Natural killer cell treated with Interleukin-12 subunit alpha and Interleukin-12 subunit beta and Interleukin-15 and Interleukin-18, amount 100 ng/mL, for 72 hours (primary cell): ENCODE results near the gene SURF6. TPM values are rescaled to one million over a fixed set of nuclear protein-coding genes. Genes with fewer than 3 reads are reported as not detected.

ENCODE experiments used
- ATAC-seq, 2 donors: fragments of 150-1000 bp; cut with Tn5 transposase in 1 of 2; sonication (Bioruptor Pico), chemical (Tn5 transposase) in 1 of 2; 2 replicates each; pipeline ENCODE4 v1.10.0; 2021
- DNase-seq: peaks from one replicate; pipeline ENCODE4 v3.0.0; 2022; ENCODE audit warnings: low spot score
- H3K27ac Mint-ChIP-seq, 2 donors: 1 replicate in 1 of 2; 2 replicates in 1 of 2; pipeline ENCODE4 v1.8.0; 2022; ENCODE audit warnings: mixed read lengths in 2 of 2, mild to moderate bottlenecking in 1 of 2, moderate library complexity in 1 of 2
- H3K27me3 Mint-ChIP-seq, 2 donors: 1 replicate in 1 of 2; 2 replicates in 1 of 2; pipeline ENCODE4 v1.8.0; 2022; ENCODE audit warnings: mixed read lengths in 2 of 2
- H3K36me3 Mint-ChIP-seq: one replicate; pipeline ENCODE4 v1.8.0; 2022; ENCODE audit warnings: mixed read lengths
- H3K4me1 Mint-ChIP-seq, 2 donors: 1 replicate in 1 of 2; 2 replicates in 1 of 2; pipeline ENCODE4 v1.8.0; 2022; ENCODE audit warnings: low read depth in 2 of 2, mixed read lengths in 2 of 2, mild to moderate bottlenecking in 1 of 2
- H3K4me3 Mint-ChIP-seq: one replicate; pipeline ENCODE4 v1.8.0; 2022; ENCODE audit warnings: mixed read lengths
- H3K9me3 Mint-ChIP-seq: 2 replicates; pipeline ENCODE4 v1.8.0; 2022; ENCODE audit warnings: mixed read lengths
- total RNA-seq, 2 donors: library from RNA; stranded (reverse); gene quantifications; one replicate each; pipeline ENCODE4 v1.2.3, GENCODE V29; 2022

The SURF6 gene
- total RNA-seq, 2 donors from 2014 or later = 11.5 to 23.9 TPM

DNA sequence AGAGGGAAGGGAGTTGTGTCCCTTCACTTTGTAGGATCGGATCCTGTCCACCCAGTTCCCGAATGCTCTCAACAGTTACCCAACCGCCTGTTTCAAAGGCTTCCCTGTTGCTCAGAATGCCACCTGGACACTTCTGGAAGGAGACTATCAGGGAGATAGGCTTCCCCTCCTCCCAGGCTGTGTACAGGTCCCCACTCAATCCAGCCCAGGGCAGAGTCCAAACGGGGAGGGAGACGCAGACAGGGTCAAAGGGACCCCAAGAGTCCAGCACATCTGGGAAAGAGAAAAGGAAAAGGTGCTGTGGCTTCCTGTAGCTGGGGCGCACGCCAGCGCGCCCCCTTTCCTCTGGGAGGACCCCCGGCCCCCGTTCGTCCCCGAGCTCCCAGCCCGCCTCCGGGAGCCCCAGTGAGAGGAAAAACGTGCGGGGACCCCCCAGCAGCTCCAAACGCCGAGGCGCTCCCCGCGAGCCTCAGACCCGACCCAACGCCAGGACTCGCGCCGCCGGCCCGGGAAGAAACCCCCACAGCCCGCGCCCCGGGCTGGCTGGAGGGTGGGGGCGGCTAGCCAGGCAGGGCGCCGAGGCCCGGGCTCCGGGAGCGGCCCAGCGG is 39.2 kb upstream of the SURF6 start:
- ATAC-seq = no peak
- Mint-ChIP-seq H3K4me1 (peaks cover 31 to 35% of the 10 kb centered on the region in 2 donors), H3K27ac (peak overlapping the region; percentile 96 to 99), H3K27me3 (no peaks in the 10 kb centered on the region), H3K9me3 (no peaks in the 10 kb centered on the region), H3K36me3 (peaks cover 15% of the 10 kb centered on the region), H3K4me3 (peak overlapping the region; percentile 89)
- no peak for DNase-seq

DNA sequence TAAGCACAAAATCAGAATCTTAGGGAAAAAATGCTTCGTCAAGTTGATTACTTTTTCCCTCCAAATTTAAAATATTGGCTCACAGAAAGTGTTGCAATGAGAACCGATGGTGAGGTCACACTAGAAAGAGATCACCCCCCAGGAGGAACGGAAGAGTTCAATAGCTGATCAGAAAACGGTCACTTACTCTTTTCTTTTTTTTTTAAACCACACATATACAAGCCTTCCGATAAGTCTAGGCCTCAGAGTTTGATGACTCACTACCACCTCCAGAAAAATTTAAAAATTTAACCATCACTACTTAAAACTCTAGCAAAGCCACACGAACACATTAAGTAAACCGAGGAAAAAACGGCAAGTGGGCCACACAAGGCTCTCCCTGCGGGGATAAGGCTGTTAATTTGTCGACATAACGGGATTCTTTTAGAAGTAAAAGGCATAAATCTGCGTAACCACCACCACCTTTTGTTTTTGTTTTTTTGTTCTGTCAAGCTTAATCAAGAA is 38.7 kb upstream of the SURF6 start:
- Mint-ChIP-seq H3K36me3 (peaks cover 21% of the 10 kb centered on the region), H3K27ac (peak overlapping the region; percentile 96 to 99), H3K4me3 (peak overlapping the region; percentile 89), H3K4me1 (peaks cover 36 to 41% of the 10 kb centered on the region in 2 donors), H3K9me3 (no peaks in the 10 kb centered on the region), H3K27me3 (no peaks in the 10 kb centered on the region)
- DNase-seq = peak; percentile 79
- peak; percentile 25 to 68 for ATAC-seq

DNA sequence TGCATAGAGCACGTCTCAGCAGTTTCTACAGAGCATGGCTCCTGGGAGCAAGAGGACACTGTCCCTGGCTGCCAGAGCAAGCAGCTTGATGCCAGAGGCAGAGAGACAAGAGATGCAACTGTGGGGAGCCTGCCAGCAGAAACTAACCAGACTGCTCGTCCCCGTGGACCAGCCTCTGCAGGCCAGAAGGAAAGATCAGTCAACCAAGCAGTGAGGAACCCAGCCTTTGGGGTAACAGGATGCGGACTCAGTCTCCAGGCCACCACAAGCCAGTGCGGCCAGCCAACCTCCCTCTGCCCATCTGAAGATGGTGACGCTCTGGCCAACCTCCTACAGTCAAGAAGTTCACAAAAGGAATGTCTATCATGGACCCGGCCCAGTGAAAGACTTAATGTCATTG is 36.2 kb upstream of the SURF6 start:
- Mint-ChIP-seq H3K4me1 (peaks cover 59% of the 10 kb centered on the region in 2 donors), H3K27me3 (no peaks in the 10 kb centered on the region), H3K4me3 (peak overlapping the region; percentile 89), H3K27ac (peak overlapping the region; percentile 96 to 99), H3K9me3 (no peaks in the 10 kb centered on the region), H3K36me3 (peaks cover 30% of the 10 kb centered on the region)
- ATAC-seq = no peak
- DNase-seq = no peak

DNA sequence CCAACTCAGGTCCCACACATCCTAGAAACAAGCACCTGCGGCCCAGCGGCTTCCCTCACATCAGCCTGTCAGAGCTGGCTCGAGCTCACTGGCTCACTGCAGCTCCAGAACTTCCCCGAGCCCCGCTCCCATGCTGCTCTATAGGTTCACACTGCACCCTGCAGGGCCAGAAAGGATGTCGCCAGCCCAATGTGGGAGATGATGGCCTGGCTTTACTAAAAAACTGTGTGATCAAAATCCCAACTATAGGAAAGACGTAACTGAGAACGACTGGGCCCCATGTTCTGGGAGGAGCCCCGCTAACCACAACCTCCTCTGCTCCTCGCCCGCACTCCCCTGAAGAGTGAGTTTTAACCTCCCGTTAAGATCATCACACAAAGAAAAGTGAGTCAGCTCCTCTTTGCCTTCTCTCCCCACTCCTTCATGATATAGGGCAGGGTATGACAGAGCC is 35.3 kb upstream of the SURF6 start:
- Mint-ChIP-seq H3K4me3 (peak overlapping the region; percentile 89), H3K4me1 (peaks cover 59 to 62% of the 10 kb centered on the region in 2 donors), H3K36me3 (peaks cover 30% of the 10 kb centered on the region), H3K9me3 (no peaks in the 10 kb centered on the region), H3K27ac (peak overlapping the region; percentile 96 to 99), H3K27me3 (no peaks in the 10 kb centered on the region)
- DNase-seq (peak; percentile 79), ATAC-seq (peak; percentile 52 to 67)

- Mint-ChIP-seq H3K4me1 (peaks cover 59 to 62% of the 10 kb centered on the region in 2 donors), H3K36me3 (peaks cover 36% of the 10 kb centered on the region), H3K9me3 (no peaks in the 10 kb centered on the region), H3K27ac (peak overlapping the region; percentile 96 to 99), H3K4me3 (peak overlapping the region; percentile 89), H3K27me3 (no peaks in the 10 kb centered on the region)
- ATAC-seq (peak in 1 of 2 donors; percentile 59), DNase-seq (no peak)
Observed at GRCh38 chr9:133370685-133371084, 34.7 kb upstream of the SURF6 start.

DNA sequence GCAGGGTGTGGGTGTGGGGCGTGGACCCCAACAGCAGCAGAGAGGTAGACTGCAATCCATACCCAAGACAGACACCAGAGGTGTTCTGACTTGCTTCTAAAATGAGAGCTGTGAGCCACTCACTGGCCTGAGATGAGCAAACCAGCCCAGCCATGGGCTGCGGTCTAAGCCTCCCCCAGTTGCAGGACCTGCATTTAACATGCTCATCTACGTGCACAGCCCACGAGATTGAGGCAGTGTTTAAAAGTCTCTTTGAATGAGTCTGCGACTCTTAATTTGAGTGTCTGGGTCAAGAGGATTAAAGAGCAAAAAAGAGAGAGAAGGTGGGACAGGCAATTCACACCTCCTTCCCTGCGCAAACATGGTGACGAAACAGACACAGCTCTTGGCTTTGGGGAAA is 33.9 kb upstream of the SURF6 start:
- Mint-ChIP-seq H3K36me3 (peaks cover 41% of the 10 kb centered on the region), H3K9me3 (no peaks in the 10 kb centered on the region), H3K27ac (peak overlapping the region; percentile 96 to 99), H3K27me3 (no peaks in the 10 kb centered on the region), H3K4me3 (peak overlapping the region; percentile 89), H3K4me1 (peaks cover 57 to 62% of the 10 kb centered on the region in 2 donors)
- DNase-seq = no peak
- ATAC-seq = peak in 1 of 2 donors; percentile 73

GRCh38 chr9:133369422-133369821 is 33.4 kb upstream of the SURF6 start:
- Mint-ChIP-seq H3K4me3 (peak overlapping the region; percentile 89), H3K27me3 (no peaks in the 10 kb centered on the region), H3K36me3 (peaks cover 37% of the 10 kb centered on the region), H3K9me3 (no peaks in the 10 kb centered on the region), H3K27ac (peak overlapping the region; percentile 96 to 99), H3K4me1 (peaks cover 52 to 62% of the 10 kb centered on the region in 2 donors)
- DNase-seq = no peak
- ATAC-seq = no peak

DNA sequence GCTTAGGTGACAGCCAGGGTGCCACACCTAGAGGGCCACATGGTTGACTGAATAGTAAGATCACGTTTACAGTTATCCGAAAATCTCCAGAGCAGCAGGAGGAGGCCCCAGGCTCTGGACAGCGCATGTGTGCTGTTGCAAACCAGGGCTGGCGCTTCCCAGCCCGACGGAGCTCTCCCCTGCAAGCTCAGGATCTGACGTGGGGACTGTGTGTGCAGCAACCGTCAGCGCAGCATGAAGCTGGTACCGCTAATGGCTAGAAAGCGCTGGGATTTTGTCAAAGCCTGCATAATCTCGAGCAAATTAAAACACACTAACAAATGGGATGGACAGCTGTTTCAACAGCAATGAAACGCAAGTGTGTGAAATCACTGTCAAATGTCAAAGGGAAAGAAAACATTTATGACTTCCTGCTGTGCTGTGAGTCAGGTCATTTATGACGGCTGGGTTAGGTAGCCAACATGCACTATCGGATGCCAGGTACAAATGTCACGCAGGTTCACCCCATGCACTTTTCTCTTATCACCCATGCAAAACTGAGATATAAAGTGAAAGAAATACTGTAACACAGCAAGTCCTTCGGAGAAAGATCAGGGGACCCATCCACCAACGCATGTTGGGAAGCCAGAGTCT is 32.4 kb upstream of the SURF6 start:
- ATAC-seq (no peak), DNase-seq (no peak)
- Mint-ChIP-seq H3K9me3 (no peaks in the 10 kb centered on the region), H3K4me3 (peak overlapping the region; percentile 89), H3K27ac (peak overlapping the region; percentile 96 to 99), H3K27me3 (no peaks in the 10 kb centered on the region), H3K36me3 (peaks cover 44% of the 10 kb centered on the region), H3K4me1 (peaks cover 61 to 71% of the 10 kb centered on the region in 2 donors)

GRCh38 chr9:133367778-133368177 is 31.8 kb upstream of the SURF6 start:
- Mint-ChIP-seq H3K9me3 (no peaks in the 10 kb centered on the region), H3K36me3 (peaks cover 45% of the 10 kb centered on the region), H3K27ac (peak overlapping the region; percentile 96 to 99), H3K4me1 (peaks cover 61 to 70% of the 10 kb centered on the region in 2 donors), H3K27me3 (no peaks in the 10 kb centered on the region), H3K4me3 (peak overlapping the region; percentile 89)
- ATAC-seq (no peak), DNase-seq (no peak)

DNA sequence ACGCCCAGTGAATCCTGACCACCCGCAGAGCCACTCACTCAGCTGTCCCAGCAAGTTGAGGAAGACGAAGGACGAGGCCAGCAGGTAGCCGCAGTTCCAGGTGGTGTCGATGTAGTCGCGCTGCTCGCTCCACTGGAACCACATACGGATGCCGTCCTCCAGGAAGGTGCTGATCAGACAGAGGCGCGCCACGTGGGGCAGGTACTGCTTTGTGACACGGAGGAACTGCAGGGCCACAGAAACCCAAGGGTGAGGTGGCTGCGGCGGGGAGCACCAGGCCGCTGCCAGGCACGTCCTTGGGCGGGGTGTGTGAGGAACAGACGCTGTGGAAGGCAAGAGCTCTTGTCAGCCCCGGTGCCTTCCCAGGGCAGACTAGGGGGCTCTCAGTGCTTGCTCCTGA is 31.2 kb upstream of the SURF6 start:
- H3K36me3 Mint-ChIP-seq = peaks cover 41% of the 10 kb centered on the region
- no peaks in the 10 kb centered on the region for H3K9me3 Mint-ChIP-seq
- ATAC-seq (no peak), DNase-seq (no peak)
- peak overlapping the region in 1 of 2 donors; percentile 61 for H3K27ac Mint-ChIP-seq
- peaks cover 57 to 65% of the 10 kb centered on the region in 2 donors for H3K4me1 Mint-ChIP-seq
- no peak overlapping the region for H3K4me3 Mint-ChIP-seq
- no peaks in the 10 kb centered on the region for H3K27me3 Mint-ChIP-seq

DNA sequence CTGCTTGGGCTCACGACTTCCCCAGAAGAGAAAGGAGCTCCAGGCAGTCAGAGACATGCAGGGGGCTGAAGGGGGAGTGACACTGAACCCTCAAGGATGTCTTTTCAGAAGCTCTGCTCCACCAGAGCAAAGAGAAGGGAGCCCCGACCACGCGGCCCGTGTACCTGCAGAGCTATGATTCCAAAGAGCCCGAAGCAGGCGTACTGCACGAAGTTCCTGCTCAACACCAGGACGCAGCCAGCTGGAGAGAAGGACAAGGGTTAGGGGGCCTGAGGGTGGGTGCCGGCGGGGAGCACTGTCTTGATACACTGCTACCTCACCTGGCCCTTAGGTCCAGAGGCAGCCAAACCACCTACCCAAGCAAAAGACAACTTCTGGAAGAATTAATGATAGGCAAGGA is 30.4 kb upstream of the SURF6 start:
- H3K9me3 Mint-ChIP-seq = no peaks in the 10 kb centered on the region
- DNase-seq = no peak
- H3K4me3 Mint-ChIP-seq = no peak overlapping the region
- H3K27me3 Mint-ChIP-seq = no peaks in the 10 kb centered on the region
- peak overlapping the region in 1 of 2 donors; percentile 37 for H3K27ac Mint-ChIP-seq
- ATAC-seq = no peak
- H3K36me3 Mint-ChIP-seq = peaks cover 46% of the 10 kb centered on the region
- peaks cover 57 to 64% of the 10 kb centered on the region in 2 donors for H3K4me1 Mint-ChIP-seq

DNA sequence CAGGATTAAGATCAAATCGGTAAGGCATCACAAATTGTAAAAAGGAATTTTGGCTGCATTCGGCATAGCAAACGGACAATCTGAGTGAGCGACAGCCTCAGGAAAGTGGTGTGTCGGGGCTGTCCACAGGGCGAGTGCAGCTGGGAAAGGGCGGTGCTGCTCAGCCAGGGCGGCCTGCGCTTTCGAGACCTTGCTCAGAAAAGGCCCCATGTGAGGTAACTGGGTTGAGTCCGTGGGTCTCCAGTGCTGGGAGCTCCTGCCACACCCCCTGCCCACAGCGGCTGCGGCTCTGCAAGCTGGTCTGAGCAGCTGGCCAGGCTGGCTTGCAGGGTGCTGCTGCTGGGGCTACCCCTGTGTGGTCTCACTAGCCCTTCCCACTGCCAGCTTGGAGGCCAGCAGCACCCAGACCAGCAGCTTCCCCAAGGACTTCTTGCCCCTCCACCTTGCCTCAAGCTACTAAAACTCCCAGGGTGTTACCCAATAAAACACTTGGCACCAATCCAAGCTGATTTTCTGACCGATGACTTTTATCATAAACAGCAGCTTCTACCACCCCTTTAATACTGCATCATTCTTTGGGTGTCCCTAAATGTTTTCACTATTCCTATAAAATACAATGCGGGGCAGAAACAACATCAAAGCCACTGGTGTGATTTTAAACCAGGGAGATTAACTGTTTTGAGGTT is 26.5 kb upstream of the SURF6 start:
- H3K4me3 Mint-ChIP-seq = no peak overlapping the region
- no peak for ATAC-seq

DNA sequence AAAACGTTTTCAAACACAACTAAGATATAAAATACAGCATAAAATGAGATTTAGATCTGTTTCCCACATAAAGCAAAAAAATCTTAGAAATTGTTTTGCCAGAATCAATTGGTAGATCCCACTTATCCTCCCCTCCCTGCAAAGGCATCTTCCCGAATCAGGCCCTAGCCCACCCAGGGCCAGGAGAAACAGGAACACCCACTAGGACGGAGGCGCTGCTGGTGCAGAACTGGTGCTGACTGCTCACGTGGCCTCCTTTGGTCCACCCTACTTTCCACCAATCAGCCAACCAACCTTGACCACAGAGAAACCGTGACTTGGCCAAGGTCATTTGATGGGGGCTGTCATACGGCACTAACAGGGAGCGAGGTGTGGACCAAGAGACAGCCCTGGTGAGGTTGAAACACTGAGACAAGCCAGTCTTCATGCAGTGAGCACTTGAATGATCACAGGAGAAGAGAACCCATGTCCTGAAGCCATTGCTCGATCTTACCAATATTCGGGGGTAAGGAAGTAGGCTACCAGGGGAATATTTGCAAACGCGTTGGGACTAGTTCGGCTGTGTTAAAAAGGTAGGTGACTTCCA is 25.6 kb upstream of the SURF6 start:
- Mint-ChIP-seq H3K9me3 (no peaks in the 10 kb centered on the region), H3K27ac (peak overlapping the region; percentile 46 to 71), H3K36me3 (peaks cover 30% of the 10 kb centered on the region), H3K27me3 (no peaks in the 10 kb centered on the region), H3K4me3 (no peak overlapping the region), H3K4me1 (peaks cover 45 to 52% of the 10 kb centered on the region in 2 donors)
- DNase-seq (no peak), ATAC-seq (no peak)

More for the DNA sequence above, 26.5 kb upstream of the SURF6 start:
- Mint-ChIP-seq H3K9me3 (no peaks in the 10 kb centered on the region), H3K4me1 (peaks cover 44 to 53% of the 10 kb centered on the region in 2 donors), H3K27ac (peak overlapping the region; percentile 46 to 71), H3K27me3 (no peaks in the 10 kb centered on the region), H3K36me3 (peaks cover 30% of the 10 kb centered on the region)
- DNase-seq = no peak
